HL-60/S4 (cell line): ENCODE data around the gene NECTIN4.
"Not testable (repeated sequence)": the region's sequence is repeated elsewhere in the genome, so short reads cannot be mapped to it uniquely, and the experiment has no call there.

Source experiments
- in situ Hi-C: fragments of 300-500 bp; cut with MboI; formaldehyde crosslinking; loops from 2 replicates; pipeline ENCODE4 v1.14.3; 2022; ENCODE audit warnings: low sequenced_read_pairs

NECTIN4 gene

DNA sequence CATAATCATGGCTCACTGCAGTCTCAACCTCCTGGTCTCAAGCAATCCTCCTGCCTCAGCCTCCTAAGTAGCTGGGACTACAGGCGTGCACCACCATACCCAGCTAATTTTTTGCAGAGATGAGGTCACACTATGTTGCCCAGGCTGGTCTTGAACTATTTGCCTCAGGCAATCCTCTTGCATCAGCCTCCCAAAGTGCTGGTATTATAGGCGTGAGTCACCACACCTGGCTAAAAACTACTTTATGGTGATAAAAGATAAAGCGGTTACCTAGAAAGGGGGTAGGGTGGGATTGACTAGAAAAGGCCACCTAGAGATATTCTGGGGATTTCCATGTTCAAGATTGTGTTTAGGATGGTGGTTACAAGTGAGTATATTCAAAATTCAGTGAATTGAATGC is 55.6 kb downstream of the NECTIN4 start:
- in situ Hi-C loops: no loop called here

- in situ Hi-C loops: no loop called here
These were observed 56.9 kb downstream of the NECTIN4 start for GRCh38 chr1:161032409-161032808.

GRCh38 chr1:161031874-161032273 is 57.5 kb downstream of the NECTIN4 start:
- in situ Hi-C loops: no loop called here

DNA sequence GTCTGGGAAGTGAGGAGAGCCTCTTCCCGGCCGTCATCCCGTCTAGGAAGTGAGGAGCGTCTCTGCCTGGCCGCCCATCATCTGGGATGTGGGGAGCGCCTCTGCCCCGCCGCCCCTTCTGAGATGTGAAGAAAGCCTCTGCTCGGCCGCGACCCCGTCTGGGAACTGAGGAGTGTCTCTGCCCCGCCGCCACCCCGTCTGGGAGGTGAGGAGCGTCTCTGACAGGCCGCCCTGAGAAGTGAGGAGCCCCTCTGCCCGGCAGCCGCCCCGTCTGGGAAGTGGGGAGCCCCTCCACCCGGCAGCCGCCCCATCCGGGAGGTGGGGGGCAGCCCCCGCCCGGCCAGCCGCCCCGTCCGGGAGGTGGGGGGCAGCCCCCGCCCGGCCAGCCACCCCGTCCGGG is 59.9 kb downstream of the NECTIN4 start:
- in situ Hi-C loops: not testable (repeated sequence)

- in situ Hi-C loops: not testable (repeated sequence)
These were observed 62.4 kb downstream of the NECTIN4 start for GRCh38 chr1:161026954-161027353.

DNA sequence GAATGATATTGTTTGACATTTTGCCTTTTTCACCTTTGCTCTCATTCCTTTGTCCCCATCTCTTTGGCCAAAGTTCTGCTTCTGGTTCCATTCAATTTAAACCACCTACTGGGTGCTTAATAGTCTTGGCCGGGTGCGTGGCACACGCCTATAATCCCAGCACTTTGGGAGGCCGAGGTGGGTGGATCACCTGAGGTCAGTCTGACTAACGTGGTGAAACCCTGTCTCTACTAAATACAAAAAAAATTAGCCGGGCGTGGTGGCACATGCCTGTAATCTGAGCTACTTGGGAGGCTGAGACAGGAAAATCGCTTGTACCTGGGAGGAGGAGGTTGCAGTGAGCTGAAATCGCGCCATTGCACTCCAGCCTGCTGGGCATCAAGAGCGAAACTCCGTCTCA is 66.9 kb downstream of the NECTIN4 start:
- in situ Hi-C loops: not testable (repeated sequence)

- in situ Hi-C loops: no loop called here
These were observed 67.4 kb downstream of the NECTIN4 start for GRCh38 chr1:161021970-161022353.

GRCh38 chr1:161021165-161021969 is 68.0 kb downstream of the NECTIN4 start:
- in situ Hi-C loops: no loop called here
